Measurements from ENCODE around the gene PRDM1. TPM values are rescaled to one million over a fixed set of nuclear protein-coding genes. Genes with fewer than 3 reads are reported as not detected.

Gene PRDM1
- total RNA-seq, 1 donor from 2014 or later, result 7.9 TPM

GRCh38 chr6:106116125-106116832 lies 30.1 kb downstream of the PRDM1 start:
- DNase-seq (ENCODE audit: low spot score), result no peak

GRCh38 chr6:106117579-106117978 lies 31.4 kb downstream of the PRDM1 start:
- no peak for DNase-seq (ENCODE audit: low spot score)

- DNase-seq (ENCODE audit: low spot score), result no peak
Observed at GRCh38 chr6:106118835-106119431, 32.8 kb downstream of the PRDM1 start.

GRCh38 chr6:106119546-106119945 lies 33.4 kb downstream of the PRDM1 start:
- peak; percentile 48 for DNase-seq (ENCODE audit: low spot score)

GRCh38 chr6:106120006-106120405 lies 33.9 kb downstream of the PRDM1 start:
- no peak for DNase-seq (ENCODE audit: low spot score)

- DNase-seq (ENCODE audit: low spot score), result no peak
Observed at GRCh38 chr6:106120406-106120805, 34.3 kb downstream of the PRDM1 start.

- DNase-seq (ENCODE audit: low spot score), result no peak
Observed at GRCh38 chr6:106122306-106122918, 36.3 kb downstream of the PRDM1 start.

- no peak for DNase-seq (ENCODE audit: low spot score)
Observed at GRCh38 chr6:106122938-106123656, 37.0 kb downstream of the PRDM1 start.

- no peak for DNase-seq (ENCODE audit: low spot score)
Observed at GRCh38 chr6:106124015-106124414, 37.9 kb downstream of the PRDM1 start.

GRCh38 chr6:106124437-106125430 lies 38.6 kb downstream of the PRDM1 start:
- DNase-seq (ENCODE audit: low spot score), result no peak

- no peak for DNase-seq (ENCODE audit: low spot score)
Observed at GRCh38 chr6:106125925-106126435, 39.8 kb downstream of the PRDM1 start.

- DNase-seq (ENCODE audit: low spot score), result no peak
Observed at GRCh38 chr6:106126482-106126881, 40.3 kb downstream of the PRDM1 start.

GRCh38 chr6:106128981-106129781 lies 43.0 kb downstream of the PRDM1 start:
- DNase-seq (ENCODE audit: low spot score), result peak; percentile 83

GRCh38 chr6:106132153-106132698 lies 46.1 kb downstream of the PRDM1 start:
- no peak for DNase-seq (ENCODE audit: low spot score)

GRCh38 chr6:106133040-106133439 lies 46.9 kb downstream of the PRDM1 start:
- no peak for DNase-seq (ENCODE audit: low spot score)

- no peak for DNase-seq (ENCODE audit: low spot score)
Observed at GRCh38 chr6:106134087-106134770, 48.1 kb downstream of the PRDM1 start.

GRCh38 chr6:106134906-106135634 lies 48.9 kb downstream of the PRDM1 start:
- DNase-seq (ENCODE audit: low spot score), result no peak

- no peak for DNase-seq (ENCODE audit: low spot score)
Observed at GRCh38 chr6:106135911-106136571, 49.9 kb downstream of the PRDM1 start.
